ENCODE measurements around the gene FBXO17. TPM values are rescaled to one million over a fixed set of nuclear protein-coding genes. Genes with fewer than 3 reads are reported as not detected.

The FBXO17 gene
- total and polyA plus RNA-seq, 2 donors (not counting 1 experiment from before 2014, with no cell fraction given) = not detected

GRCh38 chr19:38907227-38907626, 68.3 kb downstream of the FBXO17 start:
- Histone ChIP-seq H3K4me2 (replicated peaks; ENCODE audit: low read depth, low read length, poor library complexity, severe bottlenecking) (no peak overlapping the region), H2AFZ (ENCODE audit: insufficient read depth, low read depth, low read length, poor library complexity, severe bottlenecking) (no peak overlapping the region), H3K79me2 (ENCODE audit: control insufficient read depth, insufficient read depth, low read length) (peaks cover 33% of the 10 kb centered on the region), H3K4me1 (ENCODE audit: control insufficient read depth in 2 of 2, insufficient read depth in 2 of 2, low read length in 2 of 2) (no peaks in the 10 kb centered on the region), H3K36me3 (replicated peaks in 1 of 2; ENCODE audit: control extremely low read depth in 1 of 2, control insufficient read depth in 1 of 2, extremely low read depth in 1 of 2, insufficient read depth in 2 of 2, low read length in 1 of 2) (peaks cover 0 to 34% of the 10 kb centered on the region in 2 experiments), H3K4me3 (ENCODE audit: control extremely low read depth in 1 of 5, extremely low read depth in 1 of 5, insufficient read depth in 1 of 5, low read depth in 2 of 5, low read length in 4 of 5) (no peak overlapping the region), H3K9ac (ENCODE audit: low read length) (no peak overlapping the region), H3K9me3 (ENCODE audit: control extremely low read depth in 1 of 3, control insufficient read depth in 2 of 3, insufficient read depth in 1 of 3, low read length in 2 of 3) (no peaks in the 10 kb centered on the region), H3K27ac (ENCODE audit: low read length in 2 of 2) (no peak overlapping the region), H4K20me1 (ENCODE audit: control insufficient read depth, insufficient read depth, low read length, poor library complexity, severe bottlenecking) (peaks cover 12% of the 10 kb centered on the region), H3K27me3 (replicated peaks in 1 of 4; ENCODE audit: control extremely low read depth in 1 of 4, control insufficient read depth in 3 of 4, insufficient read depth in 4 of 4, low read length in 3 of 4) (peaks cover 0 to 2% (median 0%) of the 10 kb centered on the region in 4 experiments)
- POLR2A ChIA-PET = no interaction called here
- intact Hi-C loops (cut with micrococcal nuclease) = no loop called here
- Mint-ChIP-seq H3K4me3 (no peak overlapping the region), H3K27me3 (no peaks in the 10 kb centered on the region), H3K27ac (no peak overlapping the region), H3K4me1 (peaks cover 6% of the 10 kb centered on the region), H3K9me3 (ENCODE audit: insufficient read depth) (no peaks in the 10 kb centered on the region)
- DNase-seq = no peak
- TF ChIP-seq CTCF (IDR thresholded peaks at IDR 0.05) (no peak), EZH2 (IDR thresholded peaks at IDR 0.05; ENCODE audit: borderline replicate concordance, insufficient read depth, low read depth, low read length, poor library complexity, severe bottlenecking) (no peak)
- 99% methylated on average over 29 of the region's 29 CpGs for WGBS (ENCODE audit: insufficient coverage)
- no peak for ATAC-seq (ENCODE audit: low read depth)
- CTCF ChIA-PET = no interaction called here

- H3K27me3 Mint-ChIP-seq = no peaks in the 10 kb centered on the region
- CTCF ChIA-PET = interaction anchor here (0.9 kb wide), 1 partner anchor 125 kb away, joined by 4 read pairs; no protein-coding TSS in a partner anchor
These were observed 69.9 kb downstream of the FBXO17 start for GRCh38 chr19:38905620-38906019.

More at GRCh38 chr19:38905620-38906019, 69.9 kb downstream of the FBXO17 start:
- POLR2A ChIA-PET = no interaction called here
- intact Hi-C loops (cut with micrococcal nuclease) = no loop called here
- H4K20me1 ChIP-seq (ENCODE audit: control insufficient read depth, insufficient read depth, low read length, poor library complexity, severe bottlenecking) = peaks cover 12% of the 10 kb centered on the region
- H2AFZ ChIP-seq (ENCODE audit: insufficient read depth, low read depth, low read length, poor library complexity, severe bottlenecking) = no peak overlapping the region
- Mint-ChIP-seq H3K4me1 (peaks cover 12% of the 10 kb centered on the region), H3K9me3 (ENCODE audit: insufficient read depth) (no peaks in the 10 kb centered on the region), H3K27ac (no peak overlapping the region), H3K4me3 (no peak overlapping the region)
- no peak for TF ChIP-seq CTCF (IDR thresholded peaks at IDR 0.05)
- TF ChIP-seq EZH2 (IDR thresholded peaks at IDR 0.05; ENCODE audit: borderline replicate concordance, insufficient read depth, low read depth, low read length, poor library complexity, severe bottlenecking) = no peak
- no peak overlapping the region for H3K9ac ChIP-seq (ENCODE audit: low read length)
- ATAC-seq (ENCODE audit: low read depth) (no peak), DNase-seq (no peak)
- WGBS (ENCODE audit: insufficient coverage) = 100% methylated on average over 3 of the region's 4 CpGs
- H3K9me3 ChIP-seq (ENCODE audit: control extremely low read depth in 1 of 3, control insufficient read depth in 2 of 3, insufficient read depth in 1 of 3, low read length in 2 of 3) = peaks cover 0 to 4% (median 0%) of the 10 kb centered on the region in 3 donors
- no peak overlapping the region for H3K27ac ChIP-seq (ENCODE audit: low read length in 2 of 2)
- no peaks in the 10 kb centered on the region for H3K27me3 ChIP-seq (replicated peaks in 1 of 4; ENCODE audit: control extremely low read depth in 1 of 4, control insufficient read depth in 3 of 4, insufficient read depth in 4 of 4, low read length in 3 of 4)
- H3K79me2 ChIP-seq (ENCODE audit: control insufficient read depth, insufficient read depth, low read length) = peaks cover 49% of the 10 kb centered on the region
- H3K4me1 ChIP-seq (ENCODE audit: control insufficient read depth in 2 of 2, insufficient read depth in 2 of 2, low read length in 2 of 2) = peaks cover 4 to 6% of the 10 kb centered on the region in 2 donors
- no peak overlapping the region for H3K4me3 ChIP-seq (ENCODE audit: control extremely low read depth in 1 of 5, extremely low read depth in 1 of 5, insufficient read depth in 1 of 5, low read depth in 2 of 5, low read length in 4 of 5)
- no peak overlapping the region for H3K4me2 ChIP-seq (replicated peaks; ENCODE audit: low read depth, low read length, poor library complexity, severe bottlenecking)
- H3K36me3 ChIP-seq (replicated peaks in 1 of 2; ENCODE audit: control extremely low read depth in 1 of 2, control insufficient read depth in 1 of 2, extremely low read depth in 1 of 2, insufficient read depth in 2 of 2, low read length in 1 of 2) = peaks cover 0 to 34% of the 10 kb centered on the region in 2 experiments

Data from B cell (primary cell).